Measurements from ENCODE around the gene GPR146.
"Not testable (repeated sequence)": the region's sequence is repeated elsewhere in the genome, so short reads cannot be mapped to it uniquely, and the experiment has no call there.

Gene GPR146, protein sequence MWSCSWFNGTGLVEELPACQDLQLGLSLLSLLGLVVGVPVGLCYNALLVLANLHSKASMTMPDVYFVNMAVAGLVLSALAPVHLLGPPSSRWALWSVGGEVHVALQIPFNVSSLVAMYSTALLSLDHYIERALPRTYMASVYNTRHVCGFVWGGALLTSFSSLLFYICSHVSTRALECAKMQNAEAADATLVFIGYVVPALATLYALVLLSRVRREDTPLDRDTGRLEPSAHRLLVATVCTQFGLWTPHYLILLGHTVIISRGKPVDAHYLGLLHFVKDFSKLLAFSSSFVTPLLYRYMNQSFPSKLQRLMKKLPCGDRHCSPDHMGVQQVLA

GRCh38 chr7:1044189-1045068 lies at the start of gene GPR146:
Gene GPR146 (plus strand): TSS chr7:1044546. CDS start chr7:1057516, 12,970 bp downstream.
- peak; percentile 85 to 95 (median 93) for DNase-seq (ENCODE audit: low read depth in 2 of 3, low spot score in 2 of 3)

GRCh38 chr7:994592-995308 lies 49.6 kb upstream of the GPR146 start:
- DNase-seq (ENCODE audit: low read depth in 2 of 3, low spot score in 2 of 3) = no peak

DNA sequence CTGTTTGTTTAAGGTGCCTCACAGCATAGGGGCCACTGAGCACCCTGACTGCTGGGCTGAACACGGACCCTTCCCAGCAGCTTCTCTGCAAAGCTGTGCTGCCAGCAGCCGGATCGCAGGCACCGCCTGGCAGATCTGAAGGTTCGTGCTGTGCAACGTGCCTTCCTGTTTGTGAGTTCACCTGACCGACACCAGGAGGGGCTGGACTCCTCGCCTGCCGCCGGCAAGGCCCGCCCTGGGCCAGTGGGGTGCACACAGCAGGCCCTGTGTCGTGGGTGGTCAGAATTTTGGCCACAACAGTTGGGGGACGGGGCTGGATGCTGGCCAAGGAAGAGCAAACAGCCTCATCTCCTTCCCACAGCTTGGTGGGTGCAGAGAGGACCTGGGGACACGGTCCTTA lies 48.8 kb upstream of the GPR146 start:
- no peak for DNase-seq (ENCODE audit: low read depth in 2 of 3, low spot score in 2 of 3)

DNA sequence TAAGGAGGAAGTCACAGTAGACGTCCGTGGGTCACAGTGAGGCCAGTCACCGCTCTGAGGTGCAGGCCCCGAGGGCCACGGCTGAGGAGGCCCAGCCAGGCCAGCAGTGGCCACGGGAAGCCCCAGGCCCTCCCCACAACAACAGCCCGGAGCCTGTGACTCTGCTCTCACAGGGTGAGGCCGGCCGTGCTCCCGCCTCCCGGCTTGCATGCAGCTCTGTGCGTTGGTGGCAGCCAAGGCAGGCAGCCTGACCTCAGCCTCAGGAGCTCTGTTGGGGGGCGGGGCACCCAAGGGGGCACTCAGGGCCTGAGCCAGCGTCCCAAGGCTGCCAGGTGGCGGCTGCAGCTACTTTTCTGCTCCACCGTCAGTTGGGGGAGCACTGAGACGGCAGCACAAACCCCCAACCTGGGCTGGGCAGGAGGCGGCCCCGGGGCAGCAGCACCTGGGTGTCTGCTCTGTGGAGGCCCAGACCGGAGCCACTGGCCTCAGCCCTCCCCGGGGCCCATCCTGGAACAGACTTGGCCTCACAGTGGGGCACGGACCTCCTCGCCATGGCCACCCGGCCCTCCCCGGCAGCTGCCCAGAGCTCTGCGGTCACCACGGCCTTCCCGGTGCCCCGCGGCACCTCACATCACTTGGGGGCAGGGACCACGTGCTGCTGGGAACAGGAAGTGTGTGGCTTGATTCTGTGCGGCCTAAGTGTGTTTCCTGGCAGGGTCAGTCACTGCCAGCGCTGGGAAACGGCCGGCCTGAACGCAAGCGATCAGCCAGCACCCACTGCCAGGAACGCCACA lies 48.1 kb upstream of the GPR146 start:
- no peak for DNase-seq (ENCODE audit: low read depth in 2 of 3, low spot score in 2 of 3)

- DNase-seq (ENCODE audit: low read depth in 2 of 3, low spot score in 2 of 3) = no peak
These were observed 46.6 kb upstream of the GPR146 start for GRCh38 chr7:997404-998395.

DNA sequence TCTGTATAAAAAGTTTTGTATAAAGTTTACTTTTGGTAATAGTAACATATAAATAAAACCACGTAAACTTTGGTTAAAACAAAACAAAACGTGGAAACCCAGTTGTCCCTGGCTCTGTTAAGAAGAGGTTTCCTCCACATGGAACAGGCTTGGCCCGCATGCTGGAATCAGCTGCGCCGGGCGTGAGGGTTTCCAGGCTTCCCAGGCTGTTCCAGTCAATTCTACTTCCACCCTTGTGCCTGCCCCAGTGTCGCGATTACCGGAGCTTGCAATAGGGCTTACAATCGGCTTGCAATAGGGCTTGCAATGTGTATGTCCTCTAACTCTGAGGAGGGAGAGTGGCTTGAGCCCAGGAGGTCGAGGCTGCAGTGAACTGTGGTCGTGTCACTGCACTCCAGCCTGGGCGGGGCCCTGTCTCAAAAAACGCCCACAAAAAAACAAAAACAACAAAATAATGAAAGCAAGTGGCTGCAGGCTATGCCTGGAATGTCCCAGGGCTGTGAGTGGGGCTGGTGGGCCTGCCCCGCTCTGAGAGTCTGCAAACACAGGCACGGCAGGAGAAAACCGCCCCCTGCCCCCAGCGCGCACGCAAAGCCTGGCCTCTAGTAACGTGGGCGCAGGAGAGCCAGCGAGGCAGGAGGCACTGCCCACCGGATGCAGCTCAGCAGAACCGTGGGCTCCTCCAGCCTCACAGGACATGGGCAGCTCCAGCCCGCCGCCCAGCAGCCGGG lies 45.0 kb upstream of the GPR146 start:
- no peak for DNase-seq (ENCODE audit: low read depth in 2 of 3, low spot score in 2 of 3)

DNA sequence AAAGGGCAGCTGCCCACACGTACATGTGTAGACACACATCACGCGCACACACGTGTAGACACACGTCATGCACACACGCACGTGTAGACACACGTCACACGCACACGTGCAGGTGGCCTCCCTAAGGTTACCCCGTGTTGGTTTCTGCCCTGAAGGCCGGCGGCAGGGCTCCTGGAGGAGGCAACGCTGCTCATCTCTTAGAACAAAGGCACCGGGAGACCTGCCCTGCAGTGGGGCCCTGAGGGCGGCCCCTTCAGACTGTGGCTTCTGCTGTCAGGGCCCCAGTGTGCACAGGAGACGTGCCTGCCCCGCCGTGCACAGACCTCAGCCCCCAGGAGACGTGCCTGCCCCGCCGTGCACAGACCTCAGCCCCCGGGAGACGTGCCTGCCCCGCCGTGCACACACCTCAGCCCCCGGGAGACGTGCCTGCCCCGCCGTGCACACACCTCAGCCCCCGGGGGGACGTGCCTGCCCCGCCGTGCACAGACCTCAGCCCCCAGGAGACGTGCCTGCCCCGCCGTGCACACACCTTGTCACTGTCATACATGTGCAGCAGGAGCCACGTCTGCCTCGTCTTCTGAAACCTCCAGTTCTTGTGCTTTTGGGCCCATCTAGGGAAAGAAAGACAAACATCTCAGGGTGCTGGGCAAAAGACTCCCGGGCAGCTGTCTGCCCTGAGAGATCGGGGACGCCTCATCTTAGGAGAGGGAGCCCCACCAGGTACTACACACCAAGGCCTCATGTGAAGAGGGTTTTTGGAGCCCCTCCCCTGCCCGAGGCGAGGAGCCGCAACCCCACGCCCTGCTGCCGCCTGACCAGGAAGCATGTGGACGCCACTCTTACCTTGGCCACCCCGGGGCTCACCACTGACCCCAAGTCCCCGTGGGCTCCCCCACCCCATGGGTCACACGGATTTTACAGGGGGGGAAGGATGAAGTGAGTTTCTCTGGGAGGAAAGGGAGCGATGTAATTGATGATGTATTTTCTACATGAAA lies 44.1 kb upstream of the GPR146 start:
- no peak for DNase-seq (ENCODE audit: low read depth in 2 of 3, low spot score in 2 of 3)

- DNase-seq (ENCODE audit: low read depth in 2 of 3, low spot score in 2 of 3) = not testable (repeated sequence)
These were observed 43.1 kb upstream of the GPR146 start for GRCh38 chr7:1001069-1001770.

- not testable (repeated sequence) for DNase-seq (ENCODE audit: low read depth in 2 of 3, low spot score in 2 of 3)
These were observed 42.3 kb upstream of the GPR146 start for GRCh38 chr7:1002026-1002425.

GRCh38 chr7:1002445-1002844 lies 41.9 kb upstream of the GPR146 start:
- not testable (repeated sequence) for DNase-seq (ENCODE audit: low read depth in 2 of 3, low spot score in 2 of 3)

DNA sequence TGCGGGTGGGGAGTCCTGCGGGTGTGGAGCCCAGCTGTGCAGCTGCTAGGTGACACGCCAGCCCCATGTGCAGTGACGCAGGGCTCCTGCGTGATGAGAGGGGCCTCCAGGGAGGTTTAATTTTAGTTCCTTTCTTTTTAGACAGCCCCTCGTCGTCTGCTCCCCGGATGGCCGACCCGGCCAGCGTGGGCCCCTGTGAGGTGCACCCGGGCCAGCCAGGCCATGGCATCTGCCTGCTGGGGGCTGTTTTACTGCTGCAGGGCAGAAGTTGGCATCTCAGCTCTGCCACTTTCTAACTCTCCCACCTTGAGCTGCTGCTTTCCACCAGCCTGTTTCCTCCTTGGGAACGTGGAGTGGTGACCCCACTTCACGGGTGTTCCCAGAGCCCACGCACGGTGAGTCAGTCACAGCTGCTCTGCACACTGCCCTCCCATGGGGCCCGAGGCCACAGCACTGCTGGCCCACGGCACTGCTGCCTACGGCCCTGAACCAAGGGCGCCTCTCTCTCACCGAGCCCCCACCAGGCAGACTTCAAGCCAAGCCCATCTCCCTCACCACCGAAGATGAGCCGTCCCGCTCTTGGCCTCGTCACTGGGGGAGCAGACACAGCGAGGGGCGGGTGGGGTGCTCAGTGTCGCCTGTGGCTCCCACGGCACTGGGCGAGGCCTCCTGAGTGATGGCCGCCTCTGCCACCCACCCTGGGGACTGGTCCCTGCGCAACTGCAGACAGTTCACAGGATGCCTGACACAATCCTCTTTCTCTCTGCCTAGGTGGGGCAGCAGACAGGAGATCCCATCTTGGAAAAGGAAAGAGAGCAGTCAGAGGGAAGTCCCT lies 40.1 kb upstream of the GPR146 start:
- no peak for DNase-seq (ENCODE audit: low read depth in 2 of 3, low spot score in 2 of 3)

DNA sequence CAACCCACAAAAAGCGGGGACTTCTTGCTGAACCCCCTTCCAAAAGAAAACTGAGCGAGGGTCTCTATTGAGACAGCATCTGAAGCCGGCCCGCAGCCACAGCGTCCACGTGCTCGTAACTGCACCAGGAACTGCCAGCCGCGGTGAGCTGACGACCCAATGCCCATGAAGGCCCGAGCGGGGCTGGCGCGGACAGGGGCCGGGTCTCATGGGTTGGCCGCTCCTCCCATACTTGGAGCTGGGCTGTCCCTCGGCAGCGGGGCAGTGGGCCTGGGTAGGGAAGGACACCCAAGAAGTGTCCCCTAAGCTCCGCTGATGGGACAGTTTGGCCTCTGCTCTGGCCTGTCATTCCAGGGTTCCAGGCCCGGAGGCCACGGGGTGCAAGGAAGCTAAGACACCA lies 39.0 kb upstream of the GPR146 start:
- DNase-seq (ENCODE audit: low read depth in 2 of 3, low spot score in 2 of 3) = no peak

DNA sequence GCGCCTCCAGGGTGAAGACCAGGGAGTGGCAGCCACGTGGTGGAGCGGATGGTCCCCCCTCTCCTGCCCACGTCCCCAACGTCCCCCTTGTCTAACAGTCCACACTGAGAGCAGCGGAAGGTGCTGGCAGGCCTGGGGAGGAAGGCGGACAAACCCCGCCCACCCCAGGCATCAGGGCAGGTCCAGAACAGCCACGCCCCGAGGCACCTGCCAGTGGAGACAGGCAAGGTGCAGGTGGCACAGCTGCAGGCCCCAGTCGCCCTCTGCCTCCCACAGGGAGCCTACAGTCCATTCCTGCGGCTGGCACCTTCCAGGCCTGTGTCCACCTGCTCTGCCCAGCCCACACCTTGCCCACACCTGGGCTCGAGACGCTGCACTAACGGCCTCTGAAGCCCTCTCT lies 36.4 kb upstream of the GPR146 start:
- no peak for DNase-seq (ENCODE audit: low read depth in 2 of 3, low spot score in 2 of 3)

- DNase-seq (ENCODE audit: low read depth in 2 of 3, low spot score in 2 of 3) = no peak
These were observed 35.5 kb upstream of the GPR146 start for GRCh38 chr7:1008733-1009363.

GRCh38 chr7:1009747-1010146 lies 34.6 kb upstream of the GPR146 start:
- no peak for DNase-seq (ENCODE audit: low read depth in 2 of 3, low spot score in 2 of 3)

- DNase-seq (ENCODE audit: low read depth in 2 of 3, low spot score in 2 of 3) = no peak
These were observed 34.1 kb upstream of the GPR146 start for GRCh38 chr7:1010226-1010625.

Measured in activated CD8-positive, alpha-beta memory T cell treated with anti-CD3 and anti-CD28 coated beads for 48 hours (primary cell).